Activated T-cell treated with anti-CD3 and anti-CD28 coated beads, Interleukin-2, amount 50 U/mL, for 4 hours (primary cell): ENCODE measurements around the gene ZNF354B. TPM values are rescaled to one million over a fixed set of nuclear protein-coding genes. Genes with fewer than 3 reads are reported as not detected.
"Not testable (repeated sequence)": the region's sequence is repeated elsewhere in the genome, so short reads cannot be mapped to it uniquely, and the experiment has no call there.

ENCODE experiments used
- ATAC-seq, 2 donors: fragments of 200-7000 bp; cut with Tn5 transposase; one replicate each; pipeline ENCODE4 v1.10.0; 2021
- DNase-seq: peaks from one replicate; pipeline ENCODE4 v3.0.0-alpha.2; 2020
- H3K27me3 Mint-ChIP-seq: one replicate; pipeline ENCODE4 v1.8.0; 2021; ENCODE audit warnings: low read depth, mixed read lengths
- H3K36me3 Mint-ChIP-seq: one replicate; pipeline ENCODE4 v1.8.0; 2022; ENCODE audit warnings: mixed read lengths; ENCODE audit not compliant: insufficient read depth
- H3K4me1 Mint-ChIP-seq: one replicate; pipeline ENCODE4 v1.8.0; 2021; ENCODE audit warnings: low read depth, mixed read lengths
- H3K4me3 Mint-ChIP-seq: one replicate; pipeline ENCODE4 v1.8.0; 2021; ENCODE audit warnings: mild to moderate bottlenecking, moderate library complexity, mixed read lengths
- H3K9me3 Mint-ChIP-seq: one replicate; pipeline ENCODE4 v1.8.0; 2021; ENCODE audit warnings: mixed read lengths
- total RNA-seq, 3 donors: library from RNA; stranded (reverse); gene quantifications; one replicate each; pipeline ENCODE4 v1.2.1, GENCODE V29; 2021

ZNF354B gene
- total RNA-seq, 3 donors from 2014 or later = 11.1 to 12.4 (median 11.9) TPM

GRCh38 chr5:178854284-178854683 lies 5.5 kb upstream of the ZNF354B start:
- Mint-ChIP-seq H3K9me3 (no peaks in the 10 kb centered on the region), H3K4me1 (peaks cover 2% of the 10 kb centered on the region), H3K4me3 (no peak overlapping the region), H3K27me3 (peaks cover 8% of the 10 kb centered on the region), H3K36me3 (no peaks in the 10 kb centered on the region)
- DNase-seq (no peak), ATAC-seq (no peak)

- DNase-seq, H3K9me3 Mint-ChIP-seq, H3K27me3 Mint-ChIP-seq: not testable (repeated sequence)
- H3K36me3 Mint-ChIP-seq = peaks cover 19% of the 10 kb centered on the region
- ATAC-seq = peak; percentile 1 to 2
- peak overlapping the region; percentile 75 for H3K4me3 Mint-ChIP-seq
- H3K4me1 Mint-ChIP-seq = peaks cover 23% of the 10 kb centered on the region
These were observed 862 bp downstream of the ZNF354B start for GRCh38 chr5:178860615-178861014.

- H3K36me3 Mint-ChIP-seq = peaks cover 28% of the 10 kb centered on the region
- H3K4me1 Mint-ChIP-seq = peaks cover 23% of the 10 kb centered on the region
- peak overlapping the region; percentile 66 for H3K4me3 Mint-ChIP-seq
- no peaks in the 10 kb centered on the region for H3K27me3 Mint-ChIP-seq
- ATAC-seq (no peak), DNase-seq (no peak)
- no peaks in the 10 kb centered on the region for H3K9me3 Mint-ChIP-seq
These were observed 1.9 kb downstream of the ZNF354B start for GRCh38 chr5:178861627-178862026.

GRCh38 chr5:178866946-178867345 lies 7.2 kb downstream of the ZNF354B start:
- Mint-ChIP-seq H3K36me3 (peaks cover 68% of the 10 kb centered on the region), H3K4me1 (peaks cover 8% of the 10 kb centered on the region), H3K9me3 (peaks cover 23% of the 10 kb centered on the region), H3K4me3 (no peak overlapping the region), H3K27me3 (no peaks in the 10 kb centered on the region)
- ATAC-seq (no peak), DNase-seq (no peak)

DNA sequence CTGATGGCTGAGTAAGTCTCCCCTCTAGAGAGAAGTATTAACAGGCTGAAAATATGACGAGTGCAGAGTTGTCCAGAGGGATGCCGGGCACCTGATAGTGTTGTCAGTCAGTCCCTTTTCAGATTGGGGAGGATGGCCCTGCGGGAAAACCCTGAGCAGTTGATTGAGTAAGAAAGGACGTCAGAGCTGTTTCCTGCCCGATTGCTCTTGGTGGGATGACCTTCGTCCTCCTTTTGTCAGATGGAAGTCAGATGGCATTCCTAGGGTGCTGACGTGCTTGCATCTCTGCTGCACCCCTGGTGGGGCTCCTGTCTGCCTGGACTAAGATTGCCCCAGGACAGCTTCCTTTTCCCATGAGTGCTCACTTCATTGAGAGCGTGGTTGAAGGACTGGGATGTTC lies 9.8 kb downstream of the ZNF354B start:
- ATAC-seq (no peak), DNase-seq (no peak)
- H3K36me3 Mint-ChIP-seq = peaks cover 83% of the 10 kb centered on the region
- H3K9me3 Mint-ChIP-seq = peaks cover 41% of the 10 kb centered on the region
- peaks cover 2% of the 10 kb centered on the region for H3K4me1 Mint-ChIP-seq
- no peaks in the 10 kb centered on the region for H3K27me3 Mint-ChIP-seq
- no peak overlapping the region for H3K4me3 Mint-ChIP-seq

DNA sequence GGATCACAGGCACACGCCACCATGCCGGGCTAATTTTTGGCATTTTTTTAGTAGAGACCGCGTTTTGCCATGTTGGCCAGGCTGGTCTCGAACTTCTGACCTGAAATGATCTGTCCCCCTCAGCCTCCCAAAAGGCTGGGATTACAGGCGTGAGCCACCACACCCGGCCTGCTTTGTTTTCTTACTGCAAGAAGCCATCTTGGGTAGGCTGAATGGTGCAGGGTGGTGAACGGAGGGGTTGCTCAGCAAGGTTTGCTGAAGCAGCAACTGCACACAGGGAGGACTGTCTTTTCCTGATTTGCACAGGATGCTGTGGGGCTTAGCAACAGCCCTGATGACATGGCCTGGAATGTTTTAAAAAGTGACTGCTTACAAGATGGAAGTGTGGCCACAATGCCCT lies 10.7 kb downstream of the ZNF354B start:
- Mint-ChIP-seq H3K9me3 (peaks cover 49% of the 10 kb centered on the region), H3K36me3 (peaks cover 92% of the 10 kb centered on the region), H3K4me3 (no peak overlapping the region), H3K27me3 (no peaks in the 10 kb centered on the region), H3K4me1 (peaks cover 2% of the 10 kb centered on the region)
- ATAC-seq = no peak
- no peak for DNase-seq

- ATAC-seq (no peak), DNase-seq (no peak)
- peaks cover 94% of the 10 kb centered on the region for H3K36me3 Mint-ChIP-seq
- no peak overlapping the region for H3K4me3 Mint-ChIP-seq
- H3K9me3 Mint-ChIP-seq = peaks cover 56% of the 10 kb centered on the region
- H3K4me1 Mint-ChIP-seq = peaks cover 2% of the 10 kb centered on the region
- no peaks in the 10 kb centered on the region for H3K27me3 Mint-ChIP-seq
These were observed 12.5 kb downstream of the ZNF354B start for GRCh38 chr5:178872302-178872701.

GRCh38 chr5:178883115-178883694 lies 23.5 kb downstream of the ZNF354B start:
- not testable (repeated sequence) for H3K4me3 Mint-ChIP-seq, H3K27me3 Mint-ChIP-seq, DNase-seq, ATAC-seq, H3K4me1 Mint-ChIP-seq
- H3K36me3 Mint-ChIP-seq = peaks cover 76% of the 10 kb centered on the region
- peaks cover 59% of the 10 kb centered on the region for H3K9me3 Mint-ChIP-seq

GRCh38 chr5:178883815-178884430 lies 24.2 kb downstream of the ZNF354B start:
- Mint-ChIP-seq H3K9me3 (peaks cover 59% of the 10 kb centered on the region), H3K27me3 (no peaks in the 10 kb centered on the region), H3K4me1 (no peaks in the 10 kb centered on the region), H3K36me3 (peaks cover 78% of the 10 kb centered on the region), H3K4me3 (no peak overlapping the region)
- ATAC-seq (no peak), DNase-seq (no peak)

GRCh38 chr5:178895615-178896571 lies 36.1 kb downstream of the ZNF354B start, which contains the start of gene ZFP2:
ZFP2 (plus strand) TSS chr5:178895913; CDS start chr5:178931314, 35,401 bp downstream.
- H3K9me3 Mint-ChIP-seq = peaks cover 16% of the 10 kb centered on the region
- ATAC-seq (peak; percentile 84 to 88), DNase-seq (peak; percentile 7)
- H3K27me3 Mint-ChIP-seq = peaks cover 4% of the 10 kb centered on the region
- H3K36me3 Mint-ChIP-seq = peaks cover 4% of the 10 kb centered on the region
- peak within 1 kb of the TSS; percentile 74 for H3K4me3 Mint-ChIP-seq
- peaks cover 4% of the 10 kb centered on the region for H3K4me1 Mint-ChIP-seq

GRCh38 chr5:178899289-178899688 lies 39.5 kb downstream of the ZNF354B start:
- DNase-seq = no peak
- Mint-ChIP-seq H3K4me3 (no peak overlapping the region), H3K4me1 (peaks cover 4% of the 10 kb centered on the region), H3K36me3 (peaks cover 16% of the 10 kb centered on the region), H3K27me3 (peaks cover 4% of the 10 kb centered on the region), H3K9me3 (peaks cover 24% of the 10 kb centered on the region)
- ATAC-seq = no peak

DNA sequence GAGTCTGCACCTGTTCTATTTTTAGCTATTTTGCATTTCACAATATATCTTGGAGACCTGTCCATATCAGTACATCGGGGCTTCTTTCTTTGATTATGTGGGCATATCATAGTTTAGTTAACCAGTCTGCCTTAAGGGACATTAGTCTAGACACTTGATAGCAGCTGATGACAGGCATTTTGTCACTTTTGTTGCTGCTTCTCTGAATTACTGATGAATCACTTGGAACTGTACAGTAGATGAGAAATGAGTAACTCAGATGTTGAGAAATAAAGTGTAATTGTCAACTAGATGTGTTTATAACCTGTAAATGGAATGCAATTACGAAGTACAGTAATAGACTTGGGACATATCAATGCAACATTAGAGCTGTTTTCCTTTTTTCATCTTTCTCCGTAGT lies 43.1 kb downstream of the ZNF354B start:
- Mint-ChIP-seq H3K36me3 (peaks cover 16% of the 10 kb centered on the region), H3K9me3 (peaks cover 18% of the 10 kb centered on the region), H3K4me3 (no peak overlapping the region), H3K4me1 (no peaks in the 10 kb centered on the region), H3K27me3 (no peaks in the 10 kb centered on the region)
- ATAC-seq (no peak), DNase-seq (no peak)

DNA sequence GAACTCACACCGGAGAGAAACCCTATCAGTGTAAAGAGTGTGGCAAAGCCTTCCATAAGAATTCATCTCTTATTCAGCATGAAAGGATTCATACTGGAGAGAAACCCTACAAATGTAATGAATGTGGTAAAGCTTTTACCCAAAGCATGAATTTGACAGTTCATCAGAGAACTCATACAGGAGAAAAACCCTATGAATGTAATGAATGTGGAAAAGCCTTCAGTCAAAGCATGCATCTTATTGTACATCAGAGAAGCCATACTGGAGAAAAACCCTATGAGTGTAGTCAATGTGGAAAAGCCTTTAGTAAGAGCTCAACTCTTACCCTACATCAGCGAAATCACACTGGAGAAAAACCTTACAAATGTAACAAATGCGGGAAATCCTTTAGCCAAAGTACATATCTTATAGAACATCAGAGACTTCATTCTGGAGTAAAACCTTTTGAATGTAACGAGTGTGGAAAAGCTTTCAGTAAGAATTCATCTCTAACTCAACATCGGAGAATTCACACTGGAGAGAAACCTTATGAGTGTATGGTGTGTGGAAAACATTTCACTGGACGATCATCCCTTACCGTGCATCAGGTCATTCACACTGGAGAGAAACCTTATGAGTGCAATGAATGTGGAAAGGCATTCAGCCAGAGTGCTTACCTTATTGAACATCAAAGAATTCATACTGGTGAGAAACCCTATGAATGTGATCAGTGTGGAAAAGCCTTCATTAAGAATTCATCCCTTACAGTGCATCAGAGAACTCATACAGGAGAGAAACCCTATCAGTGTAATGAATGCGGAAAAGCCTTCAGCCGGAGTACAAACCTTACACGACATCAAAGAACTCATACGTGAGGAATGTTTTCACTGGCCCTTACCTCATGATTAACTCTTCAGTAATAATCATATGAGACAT lies 72.3 kb downstream of the ZNF354B start:
- Mint-ChIP-seq H3K9me3 (peaks cover 79% of the 10 kb centered on the region), H3K27me3 (no peaks in the 10 kb centered on the region), H3K4me1 (no peaks in the 10 kb centered on the region), H3K36me3 (peaks cover 34% of the 10 kb centered on the region), H3K4me3 (no peak overlapping the region)
- DNase-seq (no peak), ATAC-seq (no peak)
